Hepatocyte (in vitro differentiated cells): ENCODE results near the gene SCGB2A2. TPM values are rescaled to one million over a fixed set of nuclear protein-coding genes. Genes with fewer than 3 reads are reported as not detected.

Experiments used
- DNase-seq: peaks from one replicate; pipeline ENCODE4 v3.0.0-alpha.2; 2016; ENCODE audit warnings: low spot score
- H2AFZ ChIP-seq: fragments of 200-600 bp; sonication (generic); 2 replicates; pipeline ENCODE4 v1.6.0; 2016; ENCODE audit warnings: antibody characterized with exemption, mild to moderate bottlenecking
- H3K27ac ChIP-seq: fragments of 200-600 bp; sonication (generic); 2 replicates; pipeline ENCODE4 v1.5.1; 2016; ENCODE audit warnings: mild to moderate bottlenecking
- H3K27me3 ChIP-seq: fragments of 200-600 bp; sonication (generic); 2 replicates; pipeline ENCODE4 v1.6.1; 2016
- H3K36me3 ChIP-seq: fragments of 200-600 bp; sonication (generic); replicated peaks from 2 replicates; pipeline ENCODE4 v1.5.1; 2016; ENCODE audit warnings: low read depth; ENCODE audit not compliant: insufficient read depth
- H3K4me1 ChIP-seq: fragments of 200-600 bp; sonication (generic); 2 replicates; pipeline ENCODE4 v1.5.1; 2016; ENCODE audit warnings: mild to moderate bottlenecking, moderate library complexity; ENCODE audit not compliant: insufficient read depth
- H3K4me2 ChIP-seq: fragments of 200-600 bp; sonication (generic); 2 replicates; pipeline ENCODE4 v1.6.0; 2016
- H3K4me3 ChIP-seq: fragments of 200-600 bp; sonication (generic); 2 replicates; pipeline ENCODE4 v1.5.1; 2016; ENCODE audit warnings: mild to moderate bottlenecking
- H3K79me2 ChIP-seq: fragments of 200-600 bp; sonication (generic); 2 replicates; pipeline ENCODE4 v1.6.0; 2017; ENCODE audit warnings: mild to moderate bottlenecking
- H3K9me2 ChIP-seq: fragments of 200-600 bp; sonication (generic); replicated peaks from 2 replicates; pipeline ENCODE4 v1.6.0; 2017; ENCODE audit warnings: mild to moderate bottlenecking; ENCODE audit not compliant: insufficient read depth
- H3K9me3 ChIP-seq: fragments of 200-600 bp; sonication (generic); 2 replicates; pipeline ENCODE4 v1.5.1; 2016; ENCODE audit warnings: low read depth, mild to moderate bottlenecking
- H4K20me1 ChIP-seq: fragments of 200-600 bp; sonication (generic); 2 replicates; pipeline ENCODE4 v1.6.0; 2016; ENCODE audit warnings: mild to moderate bottlenecking; ENCODE audit not compliant: insufficient read depth, poor library complexity, severe bottlenecking
- CTCF ChIP-seq: fragments of 200-600 bp; sonication (generic); IDR thresholded peaks from 2 replicates; pipeline ENCODE4 v1.5.1; 2016; ENCODE audit warnings: antibody characterized with exemption, mild to moderate bottlenecking; ENCODE audit not compliant: poor library complexity
- EZH2 ChIP-seq: fragments of 200-600 bp; sonication (generic); IDR thresholded peaks from 2 replicates; pipeline ENCODE4 v1.6.1; 2016; ENCODE audit warnings: antibody characterized with exemption, mild to moderate bottlenecking, borderline replicate concordance
- EZH2phosphoT487 ChIP-seq: fragments of 200-600 bp; sonication (generic); IDR thresholded peaks from one replicate; pipeline ENCODE4 v1.6.1; 2018; ENCODE audit warnings: antibody characterized with exemption, mild to moderate bottlenecking, low read depth, moderate library complexity; ENCODE audit not compliant: unreplicated experiment, severe bottlenecking
- WGBS: methylation state at CpG from one replicate; pipeline ENCODE4 v1.1.6; 2016; ENCODE audit warnings: low lambda C conversion rate; ENCODE audit errors: missing lambda C conversion rate; 5-methylcytosine and 5-hydroxymethylcytosine counted together
- polyA plus RNA-seq: library from polyadenylated mRNA; unstranded; fragments of >200 nt; fragmentation: Nextera tagmentation; extraction: Ambion mirVana; gene quantifications from 2 replicates; pipeline ENCODE4 v1.2.1, GENCODE V29; 2016
- total RNA-seq: library from RNA; depleted of rRNA; stranded (reverse); fragments of >200 nt; gene quantifications from 2 replicates; pipeline ENCODE4 v1.2.3, GENCODE V29; 2014

SCGB2A2 gene
- total RNA-seq (not detected in 2 replicates), polyA plus RNA-seq (not detected in 2 replicates)

- peaks cover 7% of the 10 kb centered on the region for H3K27me3 ChIP-seq
- H3K4me3 ChIP-seq: no peak within 1 kb of the TSS
- no peak within 1 kb of the TSS for H3K27ac ChIP-seq
- H3K9me2 ChIP-seq: no peaks in the 10 kb centered on the region
- H3K79me2 ChIP-seq: no peaks in the 10 kb centered on the region
- TF ChIP-seq CTCF: no peak
- 78% methylated on average over 10 of the region's 10 CpGs for WGBS
- H2AFZ ChIP-seq: no peak within 1 kb of the TSS
- H3K9me3 ChIP-seq: no peaks in the 10 kb centered on the region
- no peaks in the 10 kb centered on the region for H4K20me1 ChIP-seq
- no peaks in the 10 kb centered on the region for H3K4me1 ChIP-seq
- H3K4me2 ChIP-seq: no peak within 1 kb of the TSS
- no peak for DNase-seq
- no peaks in the 10 kb centered on the region for H3K36me3 ChIP-seq
Measured at GRCh38 chr11:62269654-62270278, at the start of gene SCGB2A2. SCGB2A2 (plus strand) TSS chr11:62270158; CDS start chr11:62270217, 59 bp downstream.

GRCh38 chr11:62221498-62221897 lies 48.5 kb upstream of the SCGB2A2 start:
- no peak for DNase-seq
- TF ChIP-seq EZH2: no peak
- no peak for TF ChIP-seq CTCF
- TF ChIP-seq EZH2phosphoT487: no peak
- no peak overlapping the region for H3K27ac ChIP-seq
- H3K36me3 ChIP-seq: no peaks in the 10 kb centered on the region
- no peaks in the 10 kb centered on the region for H3K4me1 ChIP-seq
- H2AFZ ChIP-seq: no peak overlapping the region
- no peaks in the 10 kb centered on the region for H3K9me3 ChIP-seq
- no peak overlapping the region for H3K4me2 ChIP-seq
- no peak overlapping the region for H3K4me3 ChIP-seq
- no peaks in the 10 kb centered on the region for H4K20me1 ChIP-seq
- no peaks in the 10 kb centered on the region for H3K79me2 ChIP-seq
- no peaks in the 10 kb centered on the region for H3K9me2 ChIP-seq
- H3K27me3 ChIP-seq: no peaks in the 10 kb centered on the region
- 97% methylated on average over 3 of the region's 3 CpGs for WGBS

DNA sequence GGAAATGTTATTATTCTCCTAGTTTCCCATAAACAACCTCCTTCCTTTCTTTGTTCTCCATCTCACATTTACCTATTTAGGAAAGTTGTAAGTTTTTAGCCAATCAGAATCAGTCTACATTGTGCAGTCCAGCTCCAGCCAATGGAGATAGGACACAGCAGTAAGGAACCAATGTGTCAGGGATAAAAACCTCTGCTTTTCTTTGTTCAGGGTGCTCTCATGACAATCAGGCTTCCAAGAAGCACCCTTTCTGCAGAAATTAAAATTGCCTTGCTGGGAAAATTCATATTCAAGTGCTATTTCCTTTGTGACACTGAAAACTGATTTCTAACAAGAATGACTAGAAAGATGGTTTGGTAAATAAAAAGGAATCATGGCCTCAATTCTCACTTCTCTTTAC lies 46.9 kb upstream of the SCGB2A2 start:
- peak overlapping the region; percentile 45 for H3K27ac ChIP-seq
- no peak for DNase-seq

More for the DNA sequence above, 46.9 kb upstream of the SCGB2A2 start:
- H2AFZ ChIP-seq: no peak overlapping the region
- no peaks in the 10 kb centered on the region for H3K79me2 ChIP-seq
- H3K9me2 ChIP-seq: no peaks in the 10 kb centered on the region
- no peaks in the 10 kb centered on the region for H4K20me1 ChIP-seq
- H3K4me2 ChIP-seq: no peak overlapping the region
- no peaks in the 10 kb centered on the region for H3K36me3 ChIP-seq
- H3K27me3 ChIP-seq: no peaks in the 10 kb centered on the region
- TF ChIP-seq EZH2phosphoT487 (no peak), EZH2 (no peak), CTCF (no peak)
- no peaks in the 10 kb centered on the region for H3K4me1 ChIP-seq
- H3K4me3 ChIP-seq: no peak overlapping the region
- no peaks in the 10 kb centered on the region for H3K9me3 ChIP-seq
